Panc1 (cell line): ENCODE results near the gene SLC51A. TPM values are rescaled to one million over a fixed set of nuclear protein-coding genes. Genes with fewer than 3 reads are reported as not detected.

Experiments
- ATAC-seq: fragments of 200-7000 bp; cut with Tn5 transposase; 2 replicates; pipeline ENCODE4 v1.9.1; 2020; ENCODE audit warnings: mild to moderate bottlenecking, moderate library complexity
- BruUV-seq: library from RNA; stranded (reverse); fragments of 400-500 nt; replicated peaks from 2 replicates; lab custom pipeline; 2021; lab: Mats Ljungman, UMichigan
- CTCF ChIA-PET: fragments of 300-600 bp; sonication (Branson Sonifier 250); formaldehyde crosslinking; loops from one replicate; lab custom pipeline; 2022; ENCODE audit warnings: antibody characterized with exemption; lab: Charles Lee
- POLR2A ChIA-PET: fragments of 300-600 bp; sonication (Branson Sonifier 250); formaldehyde crosslinking; loops from one replicate; lab custom pipeline; 2022; ENCODE audit warnings: antibody characterized with exemption; lab: Charles Lee
- DNase-seq: peaks from one replicate; pipeline ENCODE4 v3.0.0-alpha.2; 2010; ENCODE audit warnings: low read depth, low spot score
- H3K27ac ChIP-seq: 2 replicates; pipeline ENCODE4 v1.5.1; 2011; ENCODE audit warnings: mild to moderate bottlenecking, low read length, inconsistent platforms
- H3K27me3 ChIP-seq: fragments of 200-500 bp; sonication (Bioruptor generic); 2 replicates; pipeline ENCODE4 v1.6.0; 2014; ENCODE audit warnings: low read length, inconsistent platforms; ENCODE audit not compliant: control insufficient read depth, insufficient read depth
- H3K36me3 ChIP-seq: fragments of 200-500 bp; sonication (Bioruptor generic); 2 replicates; pipeline ENCODE4 v1.5.1; 2014; ENCODE audit warnings: inconsistent platforms, mild to moderate bottlenecking, low read length, moderate library complexity; ENCODE audit not compliant: control insufficient read depth, insufficient read depth
- H3K4me1 ChIP-seq: 2 replicates; pipeline ENCODE4 v1.5.1; 2011; ENCODE audit warnings: inconsistent platforms, mild to moderate bottlenecking, low read length, moderate library complexity; ENCODE audit not compliant: control insufficient read depth, insufficient read depth
- H3K4me3 ChIP-seq, 2 experiments: 2 replicates each; pipeline ENCODE4 v1.5.1; 2011 to 2012; ENCODE audit warnings: low read depth in 2 of 2, low read length in 2 of 2, mild to moderate bottlenecking in 2 of 2, inconsistent platforms in 1 of 2, moderate library complexity in 1 of 2
- H3K9me3 ChIP-seq: fragments of 200-500 bp; sonication (Bioruptor generic); 2 replicates; pipeline ENCODE4 v1.5.1; 2014; ENCODE audit warnings: low read depth, mild to moderate bottlenecking, inconsistent platforms, low read length, moderate library complexity; ENCODE audit not compliant: control insufficient read depth, insufficient read depth
- POLR2AphosphoS5 ChIP-seq: IDR thresholded peaks from 2 replicates; pipeline ENCODE4 v1.6.1; 2012; ENCODE audit warnings: mild to moderate bottlenecking, low read depth, low read length, moderate library complexity
- SIN3A ChIP-seq: IDR thresholded peaks from 2 replicates; pipeline ENCODE4 v1.6.1; 2012; ENCODE audit warnings: low read depth, mild to moderate bottlenecking, low read length, moderate library complexity, borderline replicate concordance; ENCODE audit not compliant: insufficient read depth
- TCF7L2 ChIP-seq: IDR thresholded peaks from 2 replicates; pipeline ENCODE4 v1.6.1; 2011; ENCODE audit warnings: mild to moderate bottlenecking, low read depth, low read length, inconsistent platforms
- in situ Hi-C: cut with HindIII; loops from 2 replicates; pipeline ENCODE4 v1.10.0; 2016; ENCODE audit warnings: low sequenced_read_pairs, low pct_unique_long_range_greater_than_20kb
- intact Hi-C: fragments of 100-400 bp; cut with micrococcal nuclease; formaldehyde crosslinking; loops from one replicate; pipeline ENCODE4 v1.10.0; 2022; ENCODE audit not compliant: unreplicated experiment
- total RNA-seq: library from RNA; stranded (reverse); gene quantifications from one replicate; pipeline ENCODE4 v1.2.1, GENCODE V29; 2021; ENCODE audit not compliant: unreplicated experiment
- TF ChIP-seq, protein P1 (sequence below): fragments of 450-650 bp; IDR thresholded peaks from 2 replicates; pipeline ENCODE4 v1.5.1; 2017; ENCODE audit warnings: mild to moderate bottlenecking
- TF ChIP-seq, protein P2 (sequence below), 2 experiments: IDR thresholded peaks; 2 replicates each; pipeline ENCODE4 v1.6.1; 2011 to 2012; ENCODE audit warnings: low read depth in 2 of 2, control low read depth in 1 of 2, low read length in 1 of 2, mild to moderate bottlenecking in 1 of 2, moderate library complexity in 1 of 2; ENCODE audit not compliant: insufficient read depth in 1 of 2

SLC51A gene
- total RNA-seq, 1 experiment from 2014 or later: not detected

DNA sequence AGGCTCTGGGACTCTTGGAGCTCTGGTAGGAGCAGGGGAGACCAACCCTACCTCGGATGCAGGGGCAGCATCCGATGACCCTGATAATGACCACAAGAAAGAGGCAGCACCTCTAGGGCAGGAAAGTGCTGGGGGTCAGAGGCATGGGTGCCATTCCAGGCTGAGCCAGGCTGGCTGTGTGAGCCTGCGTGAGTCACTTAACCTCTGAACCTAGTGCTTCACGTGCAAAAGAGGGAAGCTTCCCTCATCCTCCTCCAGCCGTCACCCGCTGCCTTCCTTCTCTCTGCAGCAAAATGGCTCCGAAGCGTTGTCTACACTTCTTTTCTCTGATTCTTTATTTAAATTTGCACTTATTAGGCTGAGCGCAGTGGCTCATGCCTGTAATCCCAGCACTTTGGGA lies 40.6 kb upstream of the SLC51A start:
- in situ Hi-C loops (loop anchor here (25.0 kb wide), 1 partner anchor 88 kb away; the partner anchor contains the start of gene TFRC), intact Hi-C loops (no loop called here)
- no TSS peak for BruUV-seq
- Histone ChIP-seq H3K9me3 (no peaks in the 10 kb centered on the region), H3K4me3 (no peak overlapping the region), H3K4me1 (peaks cover 10% of the 10 kb centered on the region; the same call in 1 of the 2 replicates), H3K36me3 (no peaks in the 10 kb centered on the region), H3K27me3 (no peaks in the 10 kb centered on the region), H3K27ac (no peak overlapping the region)
- ChIA-PET CTCF (no interaction called here), POLR2A (no interaction called here)
- ATAC-seq: peak; percentile 44; the same call in 1 of the 2 replicates
- no peak for DNase-seq
- TF ChIP-seq, protein P1, sequence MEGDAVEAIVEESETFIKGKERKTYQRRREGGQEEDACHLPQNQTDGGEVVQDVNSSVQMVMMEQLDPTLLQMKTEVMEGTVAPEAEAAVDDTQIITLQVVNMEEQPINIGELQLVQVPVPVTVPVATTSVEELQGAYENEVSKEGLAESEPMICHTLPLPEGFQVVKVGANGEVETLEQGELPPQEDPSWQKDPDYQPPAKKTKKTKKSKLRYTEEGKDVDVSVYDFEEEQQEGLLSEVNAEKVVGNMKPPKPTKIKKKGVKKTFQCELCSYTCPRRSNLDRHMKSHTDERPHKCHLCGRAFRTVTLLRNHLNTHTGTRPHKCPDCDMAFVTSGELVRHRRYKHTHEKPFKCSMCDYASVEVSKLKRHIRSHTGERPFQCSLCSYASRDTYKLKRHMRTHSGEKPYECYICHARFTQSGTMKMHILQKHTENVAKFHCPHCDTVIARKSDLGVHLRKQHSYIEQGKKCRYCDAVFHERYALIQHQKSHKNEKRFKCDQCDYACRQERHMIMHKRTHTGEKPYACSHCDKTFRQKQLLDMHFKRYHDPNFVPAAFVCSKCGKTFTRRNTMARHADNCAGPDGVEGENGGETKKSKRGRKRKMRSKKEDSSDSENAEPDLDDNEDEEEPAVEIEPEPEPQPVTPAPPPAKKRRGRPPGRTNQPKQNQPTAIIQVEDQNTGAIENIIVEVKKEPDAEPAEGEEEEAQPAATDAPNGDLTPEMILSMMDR: no peak
- TF ChIP-seq TCF7L2 (no peak), SIN3A (no peak), POLR2AphosphoS5 (no peak)
- TF ChIP-seq, protein P2, sequence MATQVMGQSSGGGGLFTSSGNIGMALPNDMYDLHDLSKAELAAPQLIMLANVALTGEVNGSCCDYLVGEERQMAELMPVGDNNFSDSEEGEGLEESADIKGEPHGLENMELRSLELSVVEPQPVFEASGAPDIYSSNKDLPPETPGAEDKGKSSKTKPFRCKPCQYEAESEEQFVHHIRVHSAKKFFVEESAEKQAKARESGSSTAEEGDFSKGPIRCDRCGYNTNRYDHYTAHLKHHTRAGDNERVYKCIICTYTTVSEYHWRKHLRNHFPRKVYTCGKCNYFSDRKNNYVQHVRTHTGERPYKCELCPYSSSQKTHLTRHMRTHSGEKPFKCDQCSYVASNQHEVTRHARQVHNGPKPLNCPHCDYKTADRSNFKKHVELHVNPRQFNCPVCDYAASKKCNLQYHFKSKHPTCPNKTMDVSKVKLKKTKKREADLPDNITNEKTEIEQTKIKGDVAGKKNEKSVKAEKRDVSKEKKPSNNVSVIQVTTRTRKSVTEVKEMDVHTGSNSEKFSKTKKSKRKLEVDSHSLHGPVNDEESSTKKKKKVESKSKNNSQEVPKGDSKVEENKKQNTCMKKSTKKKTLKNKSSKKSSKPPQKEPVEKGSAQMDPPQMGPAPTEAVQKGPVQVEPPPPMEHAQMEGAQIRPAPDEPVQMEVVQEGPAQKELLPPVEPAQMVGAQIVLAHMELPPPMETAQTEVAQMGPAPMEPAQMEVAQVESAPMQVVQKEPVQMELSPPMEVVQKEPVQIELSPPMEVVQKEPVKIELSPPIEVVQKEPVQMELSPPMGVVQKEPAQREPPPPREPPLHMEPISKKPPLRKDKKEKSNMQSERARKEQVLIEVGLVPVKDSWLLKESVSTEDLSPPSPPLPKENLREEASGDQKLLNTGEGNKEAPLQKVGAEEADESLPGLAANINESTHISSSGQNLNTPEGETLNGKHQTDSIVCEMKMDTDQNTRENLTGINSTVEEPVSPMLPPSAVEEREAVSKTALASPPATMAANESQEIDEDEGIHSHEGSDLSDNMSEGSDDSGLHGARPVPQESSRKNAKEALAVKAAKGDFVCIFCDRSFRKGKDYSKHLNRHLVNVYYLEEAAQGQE (IDR thresholded peaks at IDR 0.05; ENCODE audit: insufficient read depth in 1 of 2, low read depth in 2 of 2, low read length in 1 of 2): no peak

DNA sequence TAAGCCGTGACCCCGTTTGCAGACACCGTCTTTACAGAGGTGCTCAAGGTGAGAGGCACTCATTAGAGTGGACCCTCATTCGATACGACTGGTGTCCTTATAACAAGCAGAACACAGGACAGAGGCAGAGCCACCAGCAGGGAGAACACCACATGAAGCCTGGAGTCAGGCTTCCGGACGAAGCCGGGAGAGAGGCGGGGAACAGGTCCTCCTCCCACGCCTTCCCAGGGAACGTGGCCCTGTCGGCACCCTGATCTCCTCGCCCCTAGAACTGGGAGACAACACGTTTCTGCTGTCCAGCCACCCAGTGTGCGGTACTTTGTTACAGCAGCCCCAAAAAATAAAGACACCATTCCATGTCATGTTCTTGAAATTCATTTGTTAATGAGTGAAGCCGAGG lies 38.8 kb upstream of the SLC51A start:
- Histone ChIP-seq H3K27me3 (no peaks in the 10 kb centered on the region), H3K27ac (no peak overlapping the region), H3K36me3 (no peaks in the 10 kb centered on the region), H3K4me3 (no peak overlapping the region), H3K4me1 (peaks cover 10% of the 10 kb centered on the region; the same call in 1 of the 2 replicates), H3K9me3 (no peaks in the 10 kb centered on the region)
- CTCF ChIA-PET: no interaction called here
- TF ChIP-seq, protein P2 (IDR thresholded peaks at IDR 0.05; ENCODE audit: insufficient read depth in 1 of 2, low read depth in 2 of 2, low read length in 1 of 2): no peak
- no peak for TF ChIP-seq SIN3A
- no peak for TF ChIP-seq POLR2AphosphoS5
- no peak for TF ChIP-seq TCF7L2
- TF ChIP-seq, protein P1: no peak
- DNase-seq: no peak
- BruUV-seq: no TSS peak
- no peak for ATAC-seq
- POLR2A ChIA-PET: no interaction called here
- intact Hi-C loops (no loop called here), in situ Hi-C loops (loop anchor here (25.0 kb wide), 1 partner anchor 90 kb away; the partner anchor contains the start of gene TFRC)
